Activated CD4-positive, alpha-beta T cell treated with anti-CD3 and anti-CD28 coated beads for 1 hour (primary cell): Measurements from ENCODE around the gene OSTM1.

Experiments used
- DNase-seq: peaks from one replicate; pipeline ENCODE4 v3.0.0-alpha.2; 2020

Gene OSTM1

GRCh38 chr6:108100003-108100402 is 25.5 kb upstream of the OSTM1 start:
- no peak for DNase-seq

- DNase-seq: no peak
Measured at GRCh38 chr6:108097882-108098281, 23.3 kb upstream of the OSTM1 start.

- DNase-seq: no peak
Measured at GRCh38 chr6:108093781-108094300, 19.3 kb upstream of the OSTM1 start.

DNA sequence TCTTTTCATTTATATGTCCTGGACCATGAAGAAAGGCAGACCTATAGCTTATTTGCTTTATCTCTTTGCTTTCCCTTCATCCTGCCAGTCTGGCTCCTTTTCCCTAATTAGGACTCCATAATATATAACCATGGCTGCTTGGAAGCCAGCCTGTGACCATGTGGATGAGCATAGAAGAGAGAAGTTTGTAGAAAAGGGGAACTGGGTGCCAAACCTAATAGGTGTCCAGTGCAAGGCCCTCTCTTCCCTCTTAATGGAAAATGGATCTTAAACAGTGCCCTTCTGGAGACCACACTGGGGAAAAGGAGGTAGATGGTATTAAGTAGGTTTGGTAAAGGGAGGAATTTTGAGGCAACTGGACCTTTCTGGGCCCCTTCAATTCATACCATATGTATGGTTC is 16.7 kb upstream of the OSTM1 start:
- no peak for DNase-seq

DNA sequence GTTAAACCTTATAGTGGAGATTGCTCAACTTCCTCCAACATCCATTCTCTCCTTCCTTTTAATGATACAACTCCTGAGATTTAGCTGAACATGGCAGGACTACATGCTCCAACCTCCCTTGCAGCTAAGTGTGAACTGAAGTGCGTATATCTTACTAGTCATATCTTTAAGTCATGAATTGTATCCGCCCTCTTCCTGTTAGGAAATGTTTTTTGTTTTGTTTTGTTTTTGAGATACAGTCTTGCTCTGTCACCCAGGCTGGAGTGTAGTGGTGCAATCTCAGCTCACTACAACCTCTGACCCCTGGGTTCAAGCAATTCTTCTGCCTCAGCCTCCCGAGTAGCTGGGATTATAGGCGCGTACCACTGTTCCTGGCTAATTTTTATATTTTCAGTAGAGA is 8.8 kb upstream of the OSTM1 start:
- DNase-seq: no peak

DNA sequence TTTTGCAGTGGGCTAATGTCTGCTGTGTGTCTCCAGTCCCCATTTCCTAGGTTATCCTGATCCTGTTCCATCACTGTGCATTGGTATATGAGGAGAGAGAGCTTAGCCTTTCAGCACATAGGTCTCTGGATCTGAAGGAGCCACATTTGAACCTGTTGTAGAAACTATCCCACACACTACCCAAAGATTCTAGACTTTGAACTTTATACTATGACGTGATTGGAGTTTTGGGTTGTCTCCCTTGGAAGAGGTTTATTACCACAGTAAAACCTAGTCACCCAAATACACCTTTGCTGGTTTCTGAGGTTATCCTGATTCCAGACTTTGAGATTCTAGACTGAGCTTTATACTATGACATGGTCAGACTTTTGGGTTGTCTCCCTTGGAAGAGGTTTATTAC is 8.0 kb upstream of the OSTM1 start:
- DNase-seq: no peak

GRCh38 chr6:108080010-108080780 is 5.7 kb upstream of the OSTM1 start:
- DNase-seq: no peak

DNA sequence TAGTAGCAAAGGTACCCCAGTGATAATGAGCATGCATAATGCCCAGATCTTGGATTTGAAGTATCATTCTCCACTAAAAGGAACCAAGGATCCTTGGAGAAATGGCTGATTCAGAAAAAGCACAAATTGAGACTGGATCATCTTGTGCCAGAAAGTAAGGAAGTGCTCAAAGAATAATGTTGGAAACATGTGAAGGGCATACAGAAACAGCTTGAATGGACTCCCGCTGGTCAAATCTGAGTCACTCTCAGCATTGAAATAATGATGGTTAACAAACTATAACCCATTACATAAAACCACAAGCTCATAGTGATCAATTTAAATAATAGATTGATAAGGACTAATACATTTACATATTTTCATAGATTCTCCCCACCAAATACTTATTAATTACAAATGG is 3.6 kb upstream of the OSTM1 start:
- DNase-seq: no peak

GRCh38 chr6:108074057-108074358 is 533 bp downstream of the OSTM1 start:
- DNase-seq: no peak

DNA sequence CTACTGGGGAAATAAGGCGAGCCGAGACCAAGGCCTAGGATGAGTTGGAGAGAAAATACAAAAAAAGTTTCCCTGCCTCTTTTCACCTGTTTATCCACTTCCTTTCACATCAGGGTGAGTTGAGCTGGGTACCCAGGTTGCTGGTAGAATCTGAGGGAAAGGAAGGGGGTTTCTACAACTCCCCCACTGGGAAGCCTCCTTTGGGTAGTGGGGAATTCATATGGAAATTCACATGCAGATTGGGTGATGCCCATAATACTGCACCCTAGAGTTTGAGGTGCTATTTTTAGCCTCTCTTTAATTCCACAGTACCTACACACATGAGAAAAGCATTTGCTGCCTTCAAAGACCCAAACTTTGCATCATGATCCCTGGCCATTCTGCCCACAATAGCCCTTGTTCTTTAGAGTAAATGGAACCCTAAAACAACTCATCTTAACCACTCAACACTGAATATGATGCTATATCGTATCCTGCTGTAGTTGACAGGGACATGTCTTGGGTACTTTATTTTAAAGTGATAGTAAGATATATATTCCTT is 2.7 kb downstream of the OSTM1 start:
- no peak for DNase-seq

DNA sequence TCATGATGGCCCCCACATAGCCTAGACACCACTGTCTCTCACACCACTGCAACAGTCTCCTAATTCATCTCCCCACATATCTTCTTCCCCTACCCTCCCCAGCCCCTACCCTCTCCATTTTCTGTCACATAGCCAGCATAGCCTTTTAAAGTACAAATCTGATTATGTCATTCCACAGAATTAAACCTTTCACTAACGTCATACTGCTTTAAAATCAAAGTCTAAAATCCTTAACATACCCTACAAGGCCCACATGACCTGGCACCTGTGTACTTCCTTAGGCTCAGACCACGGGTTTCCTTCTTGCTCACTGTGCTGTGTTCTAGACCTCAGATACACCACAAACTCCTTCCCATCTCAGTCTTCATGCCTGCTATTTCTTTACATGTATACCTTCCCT is 5.9 kb downstream of the OSTM1 start:
- DNase-seq: no peak

DNA sequence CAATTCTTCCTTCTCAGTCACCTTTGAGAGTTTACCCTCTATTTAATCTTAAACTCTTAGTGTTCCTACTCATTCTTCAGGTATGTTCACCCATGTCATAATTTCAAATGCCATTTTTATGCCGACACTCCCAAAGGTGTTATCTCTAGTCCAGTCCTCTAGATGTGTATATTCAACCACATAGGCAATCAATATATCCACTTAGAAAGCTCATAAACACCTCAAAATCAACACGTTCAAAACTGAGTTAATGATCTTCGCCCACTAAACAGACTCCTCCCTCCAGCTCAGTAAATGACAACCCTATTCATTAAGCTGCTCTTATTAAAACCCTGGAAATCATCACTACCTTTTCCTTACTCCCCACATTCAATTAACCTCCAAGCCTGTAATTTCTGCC is 6.4 kb downstream of the OSTM1 start:
- no peak for DNase-seq

DNA sequence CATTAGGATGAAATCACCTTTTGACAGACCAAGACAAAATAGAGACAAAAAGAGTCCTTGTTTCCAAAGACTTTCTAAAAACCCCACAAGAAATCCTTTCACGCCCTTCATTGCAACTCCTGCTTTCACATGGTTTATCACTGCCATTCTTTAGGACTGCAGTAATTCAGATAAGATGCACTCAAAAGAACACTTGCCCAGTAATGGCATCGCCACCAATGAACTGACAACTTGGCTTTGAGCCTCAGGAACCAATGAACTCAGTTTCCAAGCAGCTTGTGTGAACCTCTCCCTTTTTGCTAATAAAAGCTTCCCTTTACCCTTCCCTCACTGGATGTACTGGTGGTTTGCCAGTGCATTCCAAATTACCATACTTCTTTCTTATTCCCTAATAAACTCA is 21.8 kb downstream of the OSTM1 start:
- no peak for DNase-seq

GRCh38 chr6:108051481-108051880 is 23.1 kb downstream of the OSTM1 start:
- no peak for DNase-seq

- no peak for DNase-seq
Measured at GRCh38 chr6:108039681-108040080, 34.9 kb downstream of the OSTM1 start.

GRCh38 chr6:108036884-108037283 is 37.7 kb downstream of the OSTM1 start:
- DNase-seq: no peak

DNA sequence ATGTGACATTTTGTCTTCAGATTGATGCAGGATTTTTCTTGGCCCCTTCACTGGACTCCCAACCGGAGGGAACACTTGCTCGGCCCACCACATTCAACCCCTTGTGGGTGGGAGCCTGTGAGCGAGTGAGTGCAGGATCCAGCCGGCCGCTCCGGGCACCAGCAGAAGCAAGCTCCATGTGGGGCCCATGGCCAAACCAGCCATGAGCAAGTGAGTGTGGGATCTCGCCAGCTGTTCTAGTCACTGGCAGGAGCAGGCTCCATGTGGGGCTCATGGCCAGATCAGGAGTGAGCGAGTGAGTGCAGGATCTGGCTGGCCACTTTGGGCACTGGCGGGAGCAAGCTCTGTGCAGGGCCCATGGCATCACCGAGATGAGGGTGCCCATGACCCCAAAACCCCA is 42.6 kb downstream of the OSTM1 start:
- DNase-seq: no peak

- DNase-seq: no peak
Measured at GRCh38 chr6:108030211-108030610, 44.3 kb downstream of the OSTM1 start.

GRCh38 chr6:108029226-108029921 is 45.2 kb downstream of the OSTM1 start:
- DNase-seq: no peak

DNA sequence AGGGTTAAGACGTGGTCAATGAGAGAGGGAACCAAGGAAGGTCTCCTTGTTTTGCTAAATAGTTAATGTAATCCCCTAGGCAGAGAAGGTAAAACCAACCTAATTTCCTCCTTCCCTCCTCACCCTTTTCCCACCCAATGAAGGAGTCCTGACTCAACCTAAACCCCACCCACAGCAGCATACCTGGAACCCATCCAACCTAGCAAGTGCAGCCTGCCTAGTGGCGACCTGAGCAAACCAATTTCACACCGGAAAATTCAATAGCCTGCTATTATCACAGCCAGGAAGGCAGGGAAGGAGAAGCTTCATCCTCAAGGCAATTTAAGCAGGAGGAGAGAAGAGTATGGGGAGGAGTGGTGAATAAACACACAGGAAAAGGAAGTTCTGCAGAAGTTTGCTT is 46.9 kb downstream of the OSTM1 start:
- no peak for DNase-seq

- DNase-seq: no peak
Measured at GRCh38 chr6:108027056-108027455, 47.5 kb downstream of the OSTM1 start.

DNA sequence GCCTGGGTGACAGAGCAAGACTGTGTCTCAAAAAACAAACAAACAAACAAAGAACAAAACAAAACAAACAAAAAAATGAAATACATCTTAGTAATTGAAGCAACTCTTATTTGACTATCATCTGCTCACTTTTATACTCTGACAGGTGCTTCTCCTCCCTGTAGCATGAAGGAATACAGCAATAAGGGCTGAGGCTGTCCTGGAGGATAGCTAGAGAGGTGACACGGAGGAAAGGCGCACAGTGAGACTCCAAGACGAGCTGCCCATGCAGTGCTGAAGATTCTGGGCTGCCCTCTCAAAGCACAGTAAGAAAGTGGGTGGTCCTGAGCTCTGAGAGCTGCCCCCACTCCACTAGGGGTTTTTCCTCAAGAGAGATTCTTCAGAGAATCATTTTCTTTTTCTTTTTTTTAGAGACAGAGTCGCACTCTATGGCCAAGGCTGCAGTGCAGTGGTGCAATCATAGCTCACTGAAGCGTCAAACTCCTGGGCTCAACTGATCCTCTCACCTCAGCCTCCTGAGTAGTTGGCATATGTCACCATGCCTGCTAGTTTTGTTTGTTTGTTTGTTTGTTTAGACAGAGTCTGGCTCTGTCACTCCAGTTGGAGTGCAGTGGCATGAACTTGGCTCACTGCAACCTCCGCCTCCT is 50.0 kb downstream of the OSTM1 start:
- no peak for DNase-seq

GRCh38 chr6:108020472-108021116 is 53.9 kb downstream of the OSTM1 start:
- no peak for DNase-seq
